ENCODE data around the gene C1QTNF5.

The C1QTNF5 gene

GRCh38 chr11:119290894-119291497 lies 49.7 kb downstream of the C1QTNF5 start:
- DNase-seq (ENCODE audit: low spot score): no peak

Data from kidney capillary endothelial cell (primary cell).